B cell (primary cell): Measurements from ENCODE around the gene DOHH.

Source experiments
- EZH2 ChIP-seq: IDR thresholded peaks from 2 replicates; pipeline ENCODE4 v1.6.1; 2012; ENCODE audit warnings: borderline replicate concordance, low read depth, mild to moderate bottlenecking, moderate library complexity, low read length; ENCODE audit not compliant: insufficient read depth, poor library complexity, severe bottlenecking
- TF ChIP-seq, protein P1 (sequence below): fragments of 200-600 bp; IDR thresholded peaks from one replicate; pipeline ENCODE4 v1.8.0; 2022; ENCODE audit warnings: antibody characterized with exemption, mild to moderate bottlenecking

- TF ChIP-seq, protein P1, sequence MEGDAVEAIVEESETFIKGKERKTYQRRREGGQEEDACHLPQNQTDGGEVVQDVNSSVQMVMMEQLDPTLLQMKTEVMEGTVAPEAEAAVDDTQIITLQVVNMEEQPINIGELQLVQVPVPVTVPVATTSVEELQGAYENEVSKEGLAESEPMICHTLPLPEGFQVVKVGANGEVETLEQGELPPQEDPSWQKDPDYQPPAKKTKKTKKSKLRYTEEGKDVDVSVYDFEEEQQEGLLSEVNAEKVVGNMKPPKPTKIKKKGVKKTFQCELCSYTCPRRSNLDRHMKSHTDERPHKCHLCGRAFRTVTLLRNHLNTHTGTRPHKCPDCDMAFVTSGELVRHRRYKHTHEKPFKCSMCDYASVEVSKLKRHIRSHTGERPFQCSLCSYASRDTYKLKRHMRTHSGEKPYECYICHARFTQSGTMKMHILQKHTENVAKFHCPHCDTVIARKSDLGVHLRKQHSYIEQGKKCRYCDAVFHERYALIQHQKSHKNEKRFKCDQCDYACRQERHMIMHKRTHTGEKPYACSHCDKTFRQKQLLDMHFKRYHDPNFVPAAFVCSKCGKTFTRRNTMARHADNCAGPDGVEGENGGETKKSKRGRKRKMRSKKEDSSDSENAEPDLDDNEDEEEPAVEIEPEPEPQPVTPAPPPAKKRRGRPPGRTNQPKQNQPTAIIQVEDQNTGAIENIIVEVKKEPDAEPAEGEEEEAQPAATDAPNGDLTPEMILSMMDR, result no peak
- TF ChIP-seq EZH2, result no peak
Observed at GRCh38 chr19:3534375-3535234, 34.1 kb upstream of the DOHH start.
